Endothelial cell of umbilical vein (primary cell): Measurements from ENCODE around the gene SYN1. TPM values are rescaled to one million over a fixed set of nuclear protein-coding genes. Genes with fewer than 3 reads are reported as not detected.

ENCODE experiments used
- BruUV-seq: library from RNA; stranded (reverse); fragments of 400-500 nt; replicated peaks from 2 replicates; lab custom pipeline; 2021; lab: Mats Ljungman, UMichigan
- CTCF ChIA-PET: fragments of 300-600, 350-600 bp; sonication (Branson Sonifier 250); formaldehyde crosslinking; loops from one replicate; lab custom pipeline; 2021; ENCODE audit warnings: antibody characterized with exemption, inconsistent platforms; lab: Charles Lee
- POLR2A ChIA-PET: fragments of 300-600, 350-600 bp; sonication (Branson Sonifier 250); formaldehyde crosslinking; loops from one replicate; lab custom pipeline; 2021; ENCODE audit warnings: antibody characterized with exemption, inconsistent platforms; lab: Charles Lee
- DNase-seq: peaks from one replicate; pipeline ENCODE4 v3.0.0-alpha.2; 2011; ENCODE audit warnings: low read depth, low spot score
- FAIRE-seq: peaks from 2 replicates; lab custom pipeline; 2011; peaks lifted over from hg19 to GRCh38; lab: Jason Lieb, UNC
- H2AFZ ChIP-seq: 2 replicates; pipeline ENCODE4 v1.6.0; 2012; ENCODE audit warnings: low read depth, low read length, control low read depth, inconsistent platforms
- H3K27ac ChIP-seq: 2 replicates; pipeline ENCODE4 v1.5.1; 2011; ENCODE audit warnings: low read depth, mild to moderate bottlenecking, control low read depth, low read length, moderate library complexity; ENCODE audit not compliant: insufficient read depth
- H3K27me3 ChIP-seq, 2 experiments: 2 replicates each; pipeline versions ENCODE4 v1.6.0 to v1.6.1; 2011; ENCODE audit warnings: low read length in 2 of 2, mixed read lengths in 1 of 2; ENCODE audit not compliant: control insufficient read depth in 2 of 2, insufficient read depth in 2 of 2
- H3K36me3 ChIP-seq, 2 experiments: 2 replicates in 1 of 2; 3 replicates in 1 of 2; pipeline ENCODE4 v1.5.1; 2011; ENCODE audit warnings: low read length in 2 of 2, mild to moderate bottlenecking in 1 of 2, moderate library complexity in 1 of 2; ENCODE audit not compliant: control insufficient read depth in 2 of 2, insufficient read depth in 2 of 2; ENCODE audit errors: extremely low read depth in 1 of 2
- H3K4me1 ChIP-seq: 3 replicates; pipeline ENCODE4 v1.5.1; 2011; ENCODE audit warnings: mild to moderate bottlenecking, low read length; ENCODE audit not compliant: control insufficient read depth, insufficient read depth; ENCODE audit errors: extremely low read depth
- H3K4me2 ChIP-seq: 2 replicates; pipeline ENCODE4 v1.6.1; 2011; ENCODE audit warnings: low read length, control low read depth, mixed read lengths; ENCODE audit not compliant: insufficient read depth
- H3K4me3 ChIP-seq, 3 experiments: fragments of 200-600 bp in 1 of 3; sonication (generic), shearing (Covaris generic) in 1 of 3; replicated peaks in 1 of 3; 2 replicates each; pipeline ENCODE4 v1.5.1; 2011 to 2016; ENCODE audit warnings: control low read depth in 3 of 3, low read length in 3 of 3, mild to moderate bottlenecking in 2 of 3, inconsistent platforms in 1 of 3, low read depth in 1 of 3, moderate library complexity in 1 of 3; ENCODE audit not compliant: insufficient read depth in 1 of 3
- H3K79me2 ChIP-seq: 2 replicates; pipeline ENCODE4 v1.6.0; 2012; ENCODE audit warnings: low read length, inconsistent platforms; ENCODE audit not compliant: control insufficient read depth, insufficient read depth
- H3K9ac ChIP-seq: replicated peaks from 2 replicates; pipeline ENCODE3; 2011; ENCODE audit warnings: low read length, control low read depth; ENCODE audit not compliant: insufficient read depth; ENCODE audit errors: extremely low read depth
- H3K9me1 ChIP-seq: replicated peaks from 3 replicates; pipeline ENCODE4 v1.6.0; 2011; ENCODE audit warnings: mild to moderate bottlenecking, low read length; ENCODE audit not compliant: control insufficient read depth, insufficient read depth; ENCODE audit errors: extremely low read depth
- H3K9me3 ChIP-seq: replicated peaks from 2 replicates; pipeline ENCODE4 v1.5.1; 2012; ENCODE audit warnings: low read length, inconsistent platforms; ENCODE audit not compliant: control insufficient read depth, insufficient read depth
- H4K20me1 ChIP-seq: replicated peaks from 2 replicates; pipeline ENCODE3; 2011; ENCODE audit warnings: mild to moderate bottlenecking, low read length; ENCODE audit not compliant: control insufficient read depth, insufficient read depth; ENCODE audit errors: extremely low read depth
- EZH2 ChIP-seq: IDR thresholded peaks from 2 replicates; pipeline ENCODE4 v1.6.1; 2012; ENCODE audit warnings: borderline replicate concordance, low read depth, mild to moderate bottlenecking, moderate library complexity, low read length, inconsistent platforms; ENCODE audit not compliant: severe bottlenecking
- FOS ChIP-seq: IDR thresholded peaks from 2 replicates; pipeline ENCODE4 v1.6.1; 2011; ENCODE audit warnings: mild to moderate bottlenecking, low read length, moderate library complexity, borderline replicate concordance; ENCODE audit not compliant: insufficient read depth
- GATA2 ChIP-seq: IDR thresholded peaks from 2 replicates; pipeline ENCODE4 v1.7.0; 2011; ENCODE audit warnings: low read depth, mild to moderate bottlenecking, moderate library complexity, mixed read lengths, low read length; ENCODE audit not compliant: insufficient read length, insufficient read depth
- JUN ChIP-seq: IDR thresholded peaks from 2 replicates; pipeline ENCODE4 v1.6.1; 2011; ENCODE audit warnings: borderline replicate concordance, low read depth; ENCODE audit not compliant: insufficient read length, insufficient read depth
- MYC ChIP-seq: IDR thresholded peaks from one replicate; pipeline ENCODE4 v1.6.1; 2011; ENCODE audit warnings: mild to moderate bottlenecking, low read depth, low read length
- POLR2A ChIP-seq: IDR thresholded peaks from 2 replicates; pipeline ENCODE4 v1.6.1; 2012; ENCODE audit warnings: low read depth, mild to moderate bottlenecking, control low read depth, low read length
- POLR2AphosphoS5 ChIP-seq: IDR thresholded peaks from 2 replicates; pipeline ENCODE4 v1.6.1; 2012; ENCODE audit warnings: low read depth, mild to moderate bottlenecking, control low read depth, low read length, moderate library complexity; ENCODE audit not compliant: insufficient read depth
- dilution Hi-C: fragments of 300-500 bp; cut with MboI; formaldehyde crosslinking; loops from one replicate; pipeline ENCODE4 v1.15.0; 2019; ENCODE audit warnings: low sequenced_read_pairs; ENCODE audit not compliant: extremely low pct_ligation_motif_present
- intact Hi-C: fragments of 100-400 bp; cut with micrococcal nuclease; formaldehyde crosslinking; loops from one replicate; pipeline ENCODE4 v1.10.0; 2022
- polyA plus RNA-seq, 4 experiments: library from polyadenylated mRNA; depleted of rRNA in 3 of 4; stranded (reverse) in 3 of 4; unstranded in 1 of 4; fragments of >200 nt; gene quantifications; 2 replicates each; pipeline versions ENCODE4 v1.2.1 to v1.2.3, GENCODE V29; 2011 to 2012; ENCODE audit warnings: missing spikeins in 1 of 4
- total RNA-seq: library from RNA; stranded (reverse); gene quantifications from 2 replicates; pipeline ENCODE4 v1.2.3, GENCODE V29; 2021
- TF ChIP-seq, protein P1 (sequence below), 2 donors: IDR thresholded peaks; 1 replicate in 1 of 2; 2 replicates in 1 of 2; pipeline ENCODE4 v1.5.1; 2011; ENCODE audit warnings: low read length in 2 of 2, mild to moderate bottlenecking in 2 of 2, moderate library complexity in 2 of 2, control low read depth in 1 of 2, inconsistent platforms in 1 of 2, low read depth in 1 of 2; ENCODE audit not compliant: insufficient read depth in 1 of 2; ENCODE audit errors: extremely low read depth in 1 of 2
- TF ChIP-seq, protein P2 (sequence below): IDR thresholded peaks from 2 replicates; pipeline ENCODE4 v1.6.1; 2011; ENCODE audit not compliant: insufficient read depth, insufficient read length

SYN1 gene
- total and polyA plus RNA-seq, 2 donors (not counting 3 experiments of a cell fraction or from before 2014, with no cell fraction given), result not detected

DNA sequence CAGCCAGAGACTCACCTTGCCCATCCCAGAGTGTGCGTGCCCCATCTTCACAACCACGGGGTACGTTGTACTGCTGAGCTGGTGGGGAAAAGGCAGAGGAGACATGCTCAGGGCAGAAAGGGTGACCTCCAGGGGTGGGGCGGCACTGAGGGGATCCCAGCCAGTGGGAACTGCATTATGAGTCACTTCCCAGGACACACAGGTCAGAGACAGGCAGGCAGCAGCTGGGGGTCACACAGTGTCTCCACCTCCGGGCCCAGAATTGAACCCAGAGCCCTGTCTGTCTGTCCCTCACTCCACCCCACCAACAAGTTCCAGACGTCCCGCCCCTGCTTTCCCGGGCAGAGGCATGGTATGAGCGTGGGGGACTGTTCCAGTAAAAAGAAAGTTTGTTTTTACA lies 42.2 kb downstream of the SYN1 start:
- FAIRE-seq (peak; percentile 69), DNase-seq (no peak)
- Histone ChIP-seq H3K9me3 (no peaks in the 10 kb centered on the region), H3K79me2 (no peaks in the 10 kb centered on the region), H2AFZ (no peak overlapping the region), H3K36me3 (no peaks in the 10 kb centered on the region), H3K27me3 (no peaks in the 10 kb centered on the region), H3K4me1 (peaks cover 8% of the 10 kb centered on the region), H3K9ac (no peak overlapping the region), H3K27ac (no peak overlapping the region), H3K9me1 (no peaks in the 10 kb centered on the region), H3K4me2 (no peak overlapping the region), H3K4me3 (no peak overlapping the region), H4K20me1 (no peaks in the 10 kb centered on the region)
- ChIA-PET POLR2A (no interaction called here), CTCF (no interaction called here)
- BruUV-seq, result no TSS peak
- intact Hi-C loops, result no loop called here
- dilution Hi-C loops, result no loop called here
- TF ChIP-seq FOS (no peak), GATA2 (no peak), POLR2A (no peak), JUN (no peak), EZH2 (no peak), POLR2AphosphoS5 (no peak), MYC (no peak)
- TF ChIP-seq, protein P1, sequence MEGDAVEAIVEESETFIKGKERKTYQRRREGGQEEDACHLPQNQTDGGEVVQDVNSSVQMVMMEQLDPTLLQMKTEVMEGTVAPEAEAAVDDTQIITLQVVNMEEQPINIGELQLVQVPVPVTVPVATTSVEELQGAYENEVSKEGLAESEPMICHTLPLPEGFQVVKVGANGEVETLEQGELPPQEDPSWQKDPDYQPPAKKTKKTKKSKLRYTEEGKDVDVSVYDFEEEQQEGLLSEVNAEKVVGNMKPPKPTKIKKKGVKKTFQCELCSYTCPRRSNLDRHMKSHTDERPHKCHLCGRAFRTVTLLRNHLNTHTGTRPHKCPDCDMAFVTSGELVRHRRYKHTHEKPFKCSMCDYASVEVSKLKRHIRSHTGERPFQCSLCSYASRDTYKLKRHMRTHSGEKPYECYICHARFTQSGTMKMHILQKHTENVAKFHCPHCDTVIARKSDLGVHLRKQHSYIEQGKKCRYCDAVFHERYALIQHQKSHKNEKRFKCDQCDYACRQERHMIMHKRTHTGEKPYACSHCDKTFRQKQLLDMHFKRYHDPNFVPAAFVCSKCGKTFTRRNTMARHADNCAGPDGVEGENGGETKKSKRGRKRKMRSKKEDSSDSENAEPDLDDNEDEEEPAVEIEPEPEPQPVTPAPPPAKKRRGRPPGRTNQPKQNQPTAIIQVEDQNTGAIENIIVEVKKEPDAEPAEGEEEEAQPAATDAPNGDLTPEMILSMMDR (IDR thresholded peaks at IDR 0.05; ENCODE audit: extremely low read depth in 1 of 2, insufficient read depth in 1 of 2, low read depth in 1 of 2, low read length in 2 of 2), result no peak
- TF ChIP-seq, protein P2, sequence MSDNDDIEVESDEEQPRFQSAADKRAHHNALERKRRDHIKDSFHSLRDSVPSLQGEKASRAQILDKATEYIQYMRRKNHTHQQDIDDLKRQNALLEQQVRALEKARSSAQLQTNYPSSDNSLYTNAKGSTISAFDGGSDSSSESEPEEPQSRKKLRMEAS, result no peak
